Epithelial cell of esophagus (primary cell): ENCODE data around the gene LEKR1.

Experiments used
- DNase-seq: peaks from one replicate; pipeline ENCODE4 v3.0.0; 2010; ENCODE audit warnings: low read depth
- H3K4me3 ChIP-seq: 2 replicates; pipeline ENCODE4 v1.5.1; 2011; ENCODE audit warnings: mild to moderate bottlenecking, low read length, control low read depth
- TF ChIP-seq, protein P1 (sequence below): IDR thresholded peaks from 2 replicates; pipeline ENCODE4 v1.5.1; 2011; ENCODE audit warnings: low read depth, mild to moderate bottlenecking, low read length, control low read depth, inconsistent platforms; ENCODE audit not compliant: insufficient read depth; ENCODE audit errors: missing control alignments

LEKR1 gene

GRCh38 chr3:157056035-157056434, 229.9 kb downstream of the LEKR1 start:
- TF ChIP-seq, protein P1, sequence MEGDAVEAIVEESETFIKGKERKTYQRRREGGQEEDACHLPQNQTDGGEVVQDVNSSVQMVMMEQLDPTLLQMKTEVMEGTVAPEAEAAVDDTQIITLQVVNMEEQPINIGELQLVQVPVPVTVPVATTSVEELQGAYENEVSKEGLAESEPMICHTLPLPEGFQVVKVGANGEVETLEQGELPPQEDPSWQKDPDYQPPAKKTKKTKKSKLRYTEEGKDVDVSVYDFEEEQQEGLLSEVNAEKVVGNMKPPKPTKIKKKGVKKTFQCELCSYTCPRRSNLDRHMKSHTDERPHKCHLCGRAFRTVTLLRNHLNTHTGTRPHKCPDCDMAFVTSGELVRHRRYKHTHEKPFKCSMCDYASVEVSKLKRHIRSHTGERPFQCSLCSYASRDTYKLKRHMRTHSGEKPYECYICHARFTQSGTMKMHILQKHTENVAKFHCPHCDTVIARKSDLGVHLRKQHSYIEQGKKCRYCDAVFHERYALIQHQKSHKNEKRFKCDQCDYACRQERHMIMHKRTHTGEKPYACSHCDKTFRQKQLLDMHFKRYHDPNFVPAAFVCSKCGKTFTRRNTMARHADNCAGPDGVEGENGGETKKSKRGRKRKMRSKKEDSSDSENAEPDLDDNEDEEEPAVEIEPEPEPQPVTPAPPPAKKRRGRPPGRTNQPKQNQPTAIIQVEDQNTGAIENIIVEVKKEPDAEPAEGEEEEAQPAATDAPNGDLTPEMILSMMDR: no peak
- DNase-seq: no peak
- no peak overlapping the region for H3K4me3 ChIP-seq

GRCh38 chr3:157058392-157059071, 232.4 kb downstream of the LEKR1 start:
- TF ChIP-seq, protein P1: no peak
- H3K4me3 ChIP-seq: no peak overlapping the region
- DNase-seq: no peak

DNA sequence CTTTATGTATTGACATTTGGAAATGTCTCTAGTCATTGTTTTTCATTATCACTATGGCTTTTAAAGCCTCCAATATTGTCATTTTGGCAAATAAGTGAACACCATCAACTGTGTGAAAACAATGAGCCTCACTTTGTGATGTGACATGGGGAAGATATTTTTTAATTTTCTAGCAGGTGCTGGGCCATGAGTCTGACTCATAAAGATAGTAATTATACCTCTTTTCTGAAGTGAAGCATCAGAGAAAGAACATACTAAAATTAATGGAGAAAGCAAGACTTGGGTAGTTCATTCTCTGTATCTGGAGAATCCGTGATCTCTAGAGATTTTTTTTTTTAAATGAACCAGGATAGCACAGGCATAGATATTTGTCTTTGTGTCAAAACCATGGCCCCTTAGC, 233.0 kb downstream of the LEKR1 start:
- TF ChIP-seq, protein P1: no peak
- no peak for DNase-seq
- no peak overlapping the region for H3K4me3 ChIP-seq

DNA sequence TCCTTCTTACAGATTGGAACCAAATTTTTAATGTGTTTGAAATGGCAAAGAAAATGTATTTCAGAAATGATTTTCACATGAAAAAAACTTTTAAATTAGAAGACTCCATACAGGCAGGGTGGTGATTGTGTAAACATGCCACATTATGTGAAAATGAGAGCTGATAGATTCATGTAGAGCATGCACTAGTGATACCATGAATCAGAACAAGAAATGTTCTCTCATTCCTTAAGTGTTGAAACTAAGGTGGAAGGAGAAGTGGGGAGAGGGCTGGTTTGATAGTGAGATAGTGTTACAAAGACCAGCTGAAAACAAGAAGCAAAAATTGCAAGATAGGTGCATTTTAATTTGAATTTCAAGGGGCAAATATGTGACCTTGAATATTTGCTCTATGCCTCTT, 233.5 kb downstream of the LEKR1 start:
- no peak for DNase-seq
- H3K4me3 ChIP-seq: no peak overlapping the region
- TF ChIP-seq, protein P1: no peak

DNA sequence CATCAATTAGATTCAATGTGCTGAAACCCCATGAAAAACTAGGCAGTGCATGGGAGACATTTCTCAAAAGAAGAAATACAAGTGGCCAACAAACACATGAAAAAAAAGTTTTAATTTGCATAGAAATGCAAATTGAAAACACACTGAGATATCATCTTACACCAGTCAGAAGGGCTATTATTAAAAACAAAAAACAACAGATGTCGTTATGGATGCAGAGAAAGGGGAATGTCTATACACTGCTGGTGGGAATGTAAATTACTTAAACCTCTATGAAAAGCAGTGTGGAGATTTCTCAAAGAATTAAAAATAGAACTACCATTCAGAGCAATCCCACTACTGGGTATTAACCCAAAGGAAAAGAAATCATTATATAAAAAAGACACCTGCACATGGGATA, 235.1 kb downstream of the LEKR1 start:
- TF ChIP-seq, protein P1: no peak
- no peak for DNase-seq
- H3K4me3 ChIP-seq: no peak overlapping the region

DNA sequence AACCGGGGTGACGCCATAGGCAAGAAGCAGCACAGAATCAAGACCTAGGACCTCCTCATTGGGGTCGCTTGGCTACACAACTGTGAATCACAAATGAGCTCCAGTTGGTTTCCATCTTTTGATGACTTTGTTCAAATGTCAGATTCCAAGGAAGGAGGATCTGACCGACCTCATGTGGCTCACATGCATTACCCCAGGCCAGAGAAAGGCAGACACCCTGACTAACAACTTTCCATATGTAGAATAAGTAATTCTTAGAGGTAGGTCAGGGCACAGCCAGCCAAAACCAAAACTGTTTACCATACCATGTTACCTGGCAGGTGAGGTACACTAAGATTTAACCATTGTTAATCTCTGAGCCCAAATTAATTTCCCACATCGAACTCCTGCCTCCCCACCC, 237.3 kb downstream of the LEKR1 start:
- TF ChIP-seq, protein P1: no peak
- no peak for DNase-seq
- H3K4me3 ChIP-seq: no peak overlapping the region

GRCh38 chr3:157063926-157064325, 237.8 kb downstream of the LEKR1 start:
- H3K4me3 ChIP-seq: no peak overlapping the region
- TF ChIP-seq, protein P1: no peak
- DNase-seq: no peak
